Measurements from ENCODE around the gene CCDC57.
A peak's percentile ranks its signal among the peaks of the same experiment; 100 is the strongest.

GRCh38 chr17:82103553-82104451 is 108.8 kb downstream of the CCDC57 start:
- TF ChIP-seq CTCF (IDR thresholded peaks at IDR 0.05) (no peak), POLR2A (IDR thresholded peaks at IDR 0.05) (no peak), POLR2AphosphoS5 (IDR thresholded peaks at IDR 0.05) (peak in 2 of 3 donors; percentile 27 to 67)

Data from stomach (tissue), 4 donors.